ENCODE data around the gene FZD8.
"Not testable (repeated sequence)": the region's sequence is repeated elsewhere in the genome, so short reads cannot be mapped to it uniquely, and the experiment has no call there.

The FZD8 gene

DNA sequence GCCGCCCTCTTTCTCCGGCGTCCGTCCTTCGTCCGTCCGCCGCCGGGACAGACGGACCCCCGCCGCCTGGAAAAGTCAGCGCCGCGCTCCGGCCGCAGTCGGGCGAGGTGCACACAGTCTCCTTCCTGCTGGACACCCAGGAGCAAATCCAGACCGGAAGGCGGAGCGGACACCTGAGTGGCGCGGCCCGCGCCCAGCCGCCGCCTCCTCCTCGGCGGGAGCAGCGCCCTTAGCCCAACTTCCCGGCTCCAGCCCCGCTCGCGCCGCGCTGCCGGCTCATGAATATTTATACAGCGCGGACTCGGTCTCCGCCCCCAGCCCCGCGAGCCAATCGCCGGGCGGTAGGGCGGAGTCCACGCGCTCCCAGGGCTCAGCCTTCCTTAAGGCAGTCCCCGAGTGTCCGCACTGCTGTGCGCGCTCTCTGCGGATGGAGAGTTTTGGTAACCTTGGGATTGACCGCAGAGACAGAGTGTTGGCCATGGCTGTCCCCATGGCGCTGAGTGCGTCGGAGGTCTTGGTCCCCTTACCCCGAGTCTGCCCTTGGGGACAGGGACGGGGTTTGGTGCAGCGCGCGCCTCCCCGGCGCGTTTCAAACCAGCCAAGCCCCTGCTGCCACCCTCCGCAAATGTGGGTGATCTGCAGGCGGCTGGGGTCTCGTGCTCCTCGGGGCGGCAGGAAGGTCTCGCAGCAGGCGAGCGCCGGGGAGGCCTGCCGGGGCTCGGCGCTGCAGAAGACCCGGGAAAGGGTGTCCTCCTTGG, at the start of gene FZD8:
Gene FZD8, minus strand, starts transcription at position 262 of the 758 bp plus-strand sequence. CDS start 867 bp downstream, outside the sequence.
- peak within 1 kb of the TSS; percentile 67 for H3K9ac ChIP-seq (ENCODE audit: low read depth, low read length)
- H3K27ac ChIP-seq (ENCODE audit: low read length): no peak within 1 kb of the TSS

DNA sequence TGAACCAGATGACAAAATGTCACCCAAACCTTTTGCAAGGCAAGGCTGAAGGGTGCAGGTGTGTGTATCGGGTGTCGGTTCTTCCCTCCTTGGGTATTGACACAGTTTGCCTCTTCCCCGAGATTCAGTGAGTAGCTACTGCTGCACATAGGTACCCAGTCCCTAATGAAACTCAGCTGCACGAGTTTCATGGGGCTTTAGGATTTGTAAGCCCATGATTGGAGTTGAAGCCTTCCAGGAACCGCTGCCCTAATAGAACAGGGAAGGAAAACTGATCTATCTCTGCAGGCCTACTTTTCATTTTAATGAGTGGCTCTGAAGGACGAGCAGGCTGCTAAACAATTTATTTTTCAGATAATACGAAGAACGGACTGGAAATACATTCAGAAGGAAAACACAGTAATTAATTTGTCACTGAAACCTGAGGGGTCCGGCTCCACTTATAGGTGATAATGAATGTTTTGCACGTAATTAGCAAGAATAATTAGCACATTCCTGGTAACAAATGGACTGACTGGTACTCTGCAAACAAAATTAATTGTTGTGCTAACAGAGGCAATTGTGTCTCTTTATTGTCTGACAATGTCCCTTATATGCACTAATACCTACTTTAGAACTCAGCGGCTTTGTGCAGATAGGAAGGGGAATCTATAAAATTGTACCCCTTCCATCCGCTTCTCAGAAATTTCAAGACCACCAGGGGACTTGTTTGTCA, 49.6 kb upstream of the FZD8 start:
- peak overlapping the region; percentile 33; the same call in 1 of the 2 replicates for H3K9ac ChIP-seq (ENCODE audit: low read depth, low read length)
- no peaks in the 10 kb centered on the region for H3K36me3 ChIP-seq (ENCODE audit: insufficient read depth, low read depth, low read length)
- peaks cover 30% of the 10 kb centered on the region for H3K4me1 ChIP-seq (ENCODE audit: insufficient read depth, low read length)
- H3K4me3 ChIP-seq (ENCODE audit: low read length): peak overlapping the region; percentile 55
- H3K27ac ChIP-seq (ENCODE audit: low read length): no peak overlapping the region
- no peaks in the 10 kb centered on the region for H3K9me3 ChIP-seq (ENCODE audit: insufficient read depth, low read depth, low read length)
- peaks cover 56% of the 10 kb centered on the region for H3K27me3 ChIP-seq (ENCODE audit: insufficient read depth, low read length)

More for the DNA sequence above, at the start of gene FZD8:
- Histone ChIP-seq H3K4me3 (ENCODE audit: low read length) (peak within 1 kb of the TSS; percentile 80), H3K4me1 (ENCODE audit: insufficient read depth, low read length) (peaks cover 8% of the 10 kb centered on the region; the same call in 1 of the 2 replicates), H3K9me3 (ENCODE audit: insufficient read depth, low read depth, low read length) (no peaks in the 10 kb centered on the region), H3K27me3 (ENCODE audit: insufficient read depth, low read length) (peaks cover 49% of the 10 kb centered on the region), H3K36me3 (ENCODE audit: insufficient read depth, low read depth, low read length) (no peaks in the 10 kb centered on the region)

DNA sequence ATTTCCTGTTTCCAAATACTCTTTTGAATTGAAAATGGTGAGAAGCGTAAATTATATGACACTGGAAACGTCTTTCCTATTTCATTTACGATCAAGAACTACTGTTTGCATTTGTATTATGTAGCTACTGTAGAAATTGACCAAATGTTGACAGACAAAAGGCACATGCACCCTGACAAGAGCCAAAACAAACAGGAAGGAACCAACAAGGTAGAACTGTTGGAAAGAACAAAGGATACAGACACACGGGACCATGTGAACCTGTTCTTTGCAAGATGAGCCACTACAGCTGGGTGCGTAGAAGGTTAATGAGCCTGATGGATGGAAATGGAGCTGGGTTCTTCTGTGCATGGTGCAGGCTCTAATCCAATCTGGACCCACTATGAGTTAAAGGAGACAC, 48.4 kb upstream of the FZD8 start:
- Histone ChIP-seq H3K4me1 (ENCODE audit: insufficient read depth, low read length) (peaks cover 24% of the 10 kb centered on the region), H3K36me3 (ENCODE audit: insufficient read depth, low read depth, low read length) (no peaks in the 10 kb centered on the region), H3K4me3 (ENCODE audit: low read length) (no peak overlapping the region), H3K27me3 (ENCODE audit: insufficient read depth, low read length) (peaks cover 56% of the 10 kb centered on the region), H3K9ac (ENCODE audit: low read depth, low read length) (no peak overlapping the region), H3K9me3 (ENCODE audit: insufficient read depth, low read depth, low read length) (no peaks in the 10 kb centered on the region), H3K27ac (ENCODE audit: low read length) (no peak overlapping the region)

DNA sequence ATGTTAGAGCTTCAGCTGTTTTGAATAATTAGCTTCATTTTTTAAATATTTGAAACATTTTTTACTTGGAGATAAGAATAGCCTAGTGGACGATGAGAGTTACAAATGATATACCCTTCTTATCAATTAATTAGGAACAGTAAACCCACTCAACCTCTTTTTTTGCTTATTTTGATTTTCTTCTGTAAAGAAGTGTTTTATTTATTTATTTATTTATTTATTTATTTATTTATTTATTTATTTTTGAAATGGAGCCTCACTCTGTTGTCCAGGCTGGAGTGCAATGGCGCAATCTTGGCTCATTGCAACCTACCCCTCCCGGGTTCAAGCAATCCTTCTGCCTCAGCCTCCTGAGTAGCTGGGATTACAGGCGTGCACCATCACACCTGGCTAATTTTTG, 43.8 kb upstream of the FZD8 start:
- not testable (repeated sequence) for H3K9me3 ChIP-seq (ENCODE audit: insufficient read depth, low read depth, low read length); H3K36me3 ChIP-seq (ENCODE audit: insufficient read depth, low read depth, low read length); H3K9ac ChIP-seq (ENCODE audit: low read depth, low read length); H3K27ac ChIP-seq (ENCODE audit: low read length); H3K4me3 ChIP-seq (ENCODE audit: low read length)
- Histone ChIP-seq H3K4me1 (ENCODE audit: insufficient read depth, low read length) (peaks cover 23% of the 10 kb centered on the region), H3K27me3 (ENCODE audit: insufficient read depth, low read length) (peaks cover 15% of the 10 kb centered on the region)

DNA sequence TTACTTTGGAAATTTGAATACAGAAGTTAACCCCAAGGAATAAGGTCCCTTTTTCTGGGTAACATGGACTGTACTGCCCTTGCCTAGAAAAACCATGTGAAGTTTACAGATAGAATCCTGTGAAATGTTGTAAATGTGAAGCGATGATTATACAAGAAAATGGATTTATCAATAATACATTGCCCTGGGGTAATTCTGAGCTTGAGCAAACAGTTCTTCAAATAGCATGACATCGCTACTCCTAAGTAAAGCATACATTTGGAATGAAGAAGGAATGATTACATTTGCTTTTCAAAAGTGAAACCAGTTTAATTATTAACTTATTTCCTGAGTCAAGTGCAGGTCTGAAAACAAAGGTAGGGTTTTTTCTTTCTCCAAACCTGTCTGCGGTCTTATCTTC, 43.3 kb upstream of the FZD8 start:
- H3K4me3 ChIP-seq (ENCODE audit: low read length): no peak overlapping the region
- H3K27me3 ChIP-seq (ENCODE audit: insufficient read depth, low read length): peaks cover 11% of the 10 kb centered on the region
- H3K4me1 ChIP-seq (ENCODE audit: insufficient read depth, low read length): peaks cover 18% of the 10 kb centered on the region
- H3K9me3 ChIP-seq (ENCODE audit: insufficient read depth, low read depth, low read length): no peaks in the 10 kb centered on the region
- H3K36me3 ChIP-seq (ENCODE audit: insufficient read depth, low read depth, low read length): no peaks in the 10 kb centered on the region
- H3K9ac ChIP-seq (ENCODE audit: low read depth, low read length): no peak overlapping the region
- no peak overlapping the region for H3K27ac ChIP-seq (ENCODE audit: low read length)

DNA sequence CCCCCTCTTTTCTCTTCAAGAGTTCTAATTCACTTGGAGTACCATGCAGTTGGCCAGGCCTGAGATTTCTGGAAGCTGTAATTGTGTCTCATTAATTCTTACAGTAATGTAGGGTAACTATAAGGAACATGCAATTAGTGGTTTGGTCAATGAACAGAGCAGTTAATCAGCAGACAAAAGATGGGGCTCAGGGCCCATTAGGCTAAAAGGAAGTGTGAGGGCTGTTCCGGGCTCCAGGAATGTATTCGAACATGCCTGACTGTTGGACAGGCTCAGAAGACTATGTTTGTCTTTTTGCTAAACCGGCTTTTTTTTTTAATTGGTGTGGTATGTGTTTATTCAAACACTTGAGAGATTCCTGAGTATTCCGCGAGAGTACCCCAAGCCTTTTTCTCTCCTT, 42.5 kb upstream of the FZD8 start:
- no peaks in the 10 kb centered on the region for H3K9me3 ChIP-seq (ENCODE audit: insufficient read depth, low read depth, low read length)
- no peaks in the 10 kb centered on the region for H3K36me3 ChIP-seq (ENCODE audit: insufficient read depth, low read depth, low read length)
- peaks cover 14% of the 10 kb centered on the region; the same call in 1 of the 2 replicates for H3K4me1 ChIP-seq (ENCODE audit: insufficient read depth, low read length)
- H3K27ac ChIP-seq (ENCODE audit: low read length): no peak overlapping the region
- H3K4me3 ChIP-seq (ENCODE audit: low read length): no peak overlapping the region
- H3K9ac ChIP-seq (ENCODE audit: low read depth, low read length): no peak overlapping the region
- H3K27me3 ChIP-seq (ENCODE audit: insufficient read depth, low read length): peaks cover 3% of the 10 kb centered on the region; the same call in 1 of the 2 replicates

DNA sequence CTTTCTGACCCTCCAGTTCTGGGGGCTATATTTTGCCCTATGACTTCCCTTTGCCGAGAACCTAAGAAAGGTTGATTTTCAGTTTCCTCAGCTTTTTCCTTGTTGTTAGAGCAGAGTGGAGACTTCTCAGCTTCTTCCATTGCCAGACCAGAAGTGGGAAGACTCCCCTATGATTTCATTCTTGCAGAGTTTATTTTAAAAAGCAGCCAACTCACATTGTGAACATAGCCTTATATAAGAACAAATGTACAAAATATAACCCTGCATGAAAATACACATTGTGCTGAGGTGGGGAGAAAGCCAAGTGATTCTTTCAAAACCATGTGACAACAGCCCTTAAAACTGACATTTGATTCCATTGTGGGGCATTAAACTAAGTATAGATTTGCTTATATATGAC, 33.8 kb upstream of the FZD8 start:
- Histone ChIP-seq H3K4me1 (ENCODE audit: insufficient read depth, low read length) (no peaks in the 10 kb centered on the region), H3K9ac (ENCODE audit: low read depth, low read length) (no peak overlapping the region), H3K27ac (ENCODE audit: low read length) (no peak overlapping the region), H3K36me3 (ENCODE audit: insufficient read depth, low read depth, low read length) (no peaks in the 10 kb centered on the region), H3K27me3 (ENCODE audit: insufficient read depth, low read length) (no peaks in the 10 kb centered on the region), H3K9me3 (ENCODE audit: insufficient read depth, low read depth, low read length) (no peaks in the 10 kb centered on the region), H3K4me3 (ENCODE audit: low read length) (no peak overlapping the region)

DNA sequence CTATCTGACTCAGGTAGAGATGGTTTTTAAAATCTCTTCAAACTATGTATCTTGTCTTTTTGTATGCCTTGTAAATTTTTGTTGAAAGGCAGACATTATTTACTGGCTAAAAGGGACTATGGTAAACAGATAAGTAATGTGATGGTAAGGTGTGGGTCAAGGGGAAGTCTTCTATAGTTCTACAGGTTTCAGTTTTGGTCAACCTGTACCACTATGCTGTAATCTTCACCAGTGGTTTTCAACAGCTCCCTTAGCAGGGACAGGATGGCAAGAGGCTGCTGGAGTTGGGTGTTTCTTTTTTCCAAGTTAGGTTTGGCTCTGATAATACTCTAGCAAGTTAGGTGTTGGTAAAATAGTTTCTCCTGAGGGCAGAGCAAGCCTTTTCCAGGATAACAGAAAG, 32.7 kb upstream of the FZD8 start:
- Histone ChIP-seq H3K9ac (ENCODE audit: low read depth, low read length) (no peak overlapping the region), H3K4me1 (ENCODE audit: insufficient read depth, low read length) (peaks cover 3% of the 10 kb centered on the region; the same call in 1 of the 2 replicates), H3K9me3 (ENCODE audit: insufficient read depth, low read depth, low read length) (no peaks in the 10 kb centered on the region), H3K27ac (ENCODE audit: low read length) (no peak overlapping the region), H3K4me3 (ENCODE audit: low read length) (no peak overlapping the region), H3K36me3 (ENCODE audit: insufficient read depth, low read depth, low read length) (no peaks in the 10 kb centered on the region), H3K27me3 (ENCODE audit: insufficient read depth, low read length) (no peaks in the 10 kb centered on the region)

DNA sequence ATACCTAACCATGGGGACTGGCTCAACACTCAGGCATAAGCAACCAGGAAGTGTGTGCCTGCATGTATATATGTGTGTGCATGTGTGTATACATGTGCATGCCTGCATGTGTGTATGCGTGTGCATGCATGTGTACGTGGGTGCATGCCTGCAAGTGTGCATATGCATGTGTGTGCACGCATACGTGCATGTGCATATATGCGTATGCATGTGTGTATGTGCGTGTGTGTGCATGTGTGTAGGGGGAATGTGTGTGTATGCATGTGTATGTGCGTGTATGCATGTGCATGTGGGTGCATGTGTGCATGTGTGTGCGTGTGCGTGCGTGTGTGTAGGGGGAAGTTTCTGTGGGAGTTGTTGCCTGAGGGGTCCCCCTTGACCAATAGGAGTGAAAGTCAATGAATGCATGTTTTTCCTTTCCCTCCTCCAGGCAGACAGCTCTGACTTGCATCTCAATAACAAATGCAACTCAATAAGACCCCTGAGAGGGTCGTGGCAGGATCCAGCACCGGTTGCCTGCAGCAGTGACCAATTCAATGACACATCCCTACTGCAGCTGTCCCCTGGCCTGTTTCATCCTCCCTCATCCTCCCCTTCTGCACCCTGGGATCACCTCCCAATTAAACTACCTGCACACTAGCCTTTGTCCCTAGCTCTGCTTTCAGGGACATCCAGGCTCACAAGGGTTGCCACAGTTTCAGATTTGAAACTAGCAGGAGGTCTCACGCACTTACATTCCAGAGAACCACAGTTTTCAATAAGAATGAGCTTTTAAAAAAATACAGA, 27.0 kb upstream of the FZD8 start:
- Histone ChIP-seq H3K27ac (ENCODE audit: low read length) (peak overlapping the region; percentile 83), H3K9ac (ENCODE audit: low read depth, low read length) (no peak overlapping the region), H3K27me3 (ENCODE audit: insufficient read depth, low read length) (no peaks in the 10 kb centered on the region), H3K36me3 (ENCODE audit: insufficient read depth, low read depth, low read length) (no peaks in the 10 kb centered on the region), H3K4me1 (ENCODE audit: insufficient read depth, low read length) (peaks cover 14% of the 10 kb centered on the region), H3K4me3 (ENCODE audit: low read length) (no peak overlapping the region), H3K9me3 (ENCODE audit: insufficient read depth, low read depth, low read length) (peaks cover 5% of the 10 kb centered on the region; the same call in 1 of the 2 replicates)

GRCh38 chr10:35667971-35668370, 25.9 kb upstream of the FZD8 start:
- H3K4me1 ChIP-seq (ENCODE audit: insufficient read depth, low read length): peaks cover 14% of the 10 kb centered on the region
- no peak overlapping the region for H3K4me3 ChIP-seq (ENCODE audit: low read length)
- no peak overlapping the region for H3K9ac ChIP-seq (ENCODE audit: low read depth, low read length)
- no peak overlapping the region for H3K27ac ChIP-seq (ENCODE audit: low read length)
- H3K9me3 ChIP-seq (ENCODE audit: insufficient read depth, low read depth, low read length): peaks cover 5% of the 10 kb centered on the region; the same call in 1 of the 2 replicates
- H3K27me3 ChIP-seq (ENCODE audit: insufficient read depth, low read length): no peaks in the 10 kb centered on the region
- H3K36me3 ChIP-seq (ENCODE audit: insufficient read depth, low read depth, low read length): no peaks in the 10 kb centered on the region

DNA sequence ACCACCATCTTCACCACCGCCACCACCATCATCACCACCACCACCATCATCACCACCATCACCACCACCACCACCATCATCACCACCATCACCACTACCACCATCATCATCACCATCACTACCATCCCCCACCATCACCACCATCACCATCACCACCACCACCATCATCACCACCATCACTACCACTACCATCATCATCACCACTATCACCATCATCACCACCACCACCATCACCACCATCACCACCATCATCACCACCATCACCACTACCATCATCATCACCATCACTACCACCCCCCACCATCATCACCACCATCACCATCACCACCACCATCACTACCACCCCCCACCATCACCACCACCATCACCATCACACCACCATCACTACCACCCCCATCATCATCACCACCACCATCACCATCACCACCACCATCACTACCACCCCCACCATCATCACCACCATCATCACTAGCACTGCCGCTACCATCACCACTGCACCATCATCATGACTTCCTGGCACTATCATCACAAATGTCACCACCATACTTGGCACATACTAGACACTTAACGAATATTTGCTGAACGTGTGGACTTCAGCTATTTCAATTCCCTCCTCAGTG, 25.3 kb upstream of the FZD8 start:
- Histone ChIP-seq H3K36me3 (ENCODE audit: insufficient read depth, low read depth, low read length) (no peaks in the 10 kb centered on the region), H3K27me3 (ENCODE audit: insufficient read depth, low read length) (no peaks in the 10 kb centered on the region), H3K27ac (ENCODE audit: low read length) (no peak overlapping the region), H3K4me1 (ENCODE audit: insufficient read depth, low read length) (peaks cover 14% of the 10 kb centered on the region), H3K4me3 (ENCODE audit: low read length) (no peak overlapping the region), H3K9ac (ENCODE audit: low read depth, low read length) (no peak overlapping the region), H3K9me3 (ENCODE audit: insufficient read depth, low read depth, low read length) (peaks cover 5% of the 10 kb centered on the region; the same call in 1 of the 2 replicates)

Measured in iPS-20b (cell line).